ENCODE measurements around the gene ARHGEF7. TPM values are rescaled to one million over a fixed set of nuclear protein-coding genes. Genes with fewer than 3 reads are reported as not detected.

ARHGEF7 gene
- total RNA-seq, 2 donors from 2014 or later, result 49.5 to 53.5 TPM

- DNase-seq, result no peak
- no peak overlapping the region for H3K4me3 Mint-ChIP-seq
- Histone ChIP-seq H3K9ac (ENCODE audit: extremely low read depth, low read length, poor library complexity, severe bottlenecking) (no peak overlapping the region), H3K27me3 (ENCODE audit: control insufficient read depth, insufficient read depth, low read length, poor library complexity, severe bottlenecking) (no peaks in the 10 kb centered on the region), H3K4me3 (ENCODE audit: low read length) (no peak overlapping the region), H3K27ac (ENCODE audit: low read depth, low read length) (no peak overlapping the region), H3K36me3 (ENCODE audit: control insufficient read depth, insufficient read depth, low read length) (peaks cover 32% of the 10 kb centered on the region), H3K9me3 (ENCODE audit: control insufficient read depth, low read length) (peaks cover 13% of the 10 kb centered on the region), H3K4me1 (ENCODE audit: control insufficient read depth, insufficient read depth, low read length) (peaks cover 12% of the 10 kb centered on the region)
- no peak overlapping the region for H3K27ac Mint-ChIP-seq
- TF ChIP-seq CTCF (conservative IDR thresholded peaks at IDR 0.05), result no peak
- peaks cover 17% of the 10 kb centered on the region for H3K4me1 Mint-ChIP-seq
- H3K36me3 Mint-ChIP-seq (ENCODE audit: low read depth), result peaks cover 34% of the 10 kb centered on the region
- no peaks in the 10 kb centered on the region for H3K9me3 Mint-ChIP-seq
- H3K27me3 Mint-ChIP-seq (ENCODE audit: insufficient read depth), result no peaks in the 10 kb centered on the region
- WGBS, 2 experiments (ENCODE audit: insufficient coverage in 1 of 2, insufficient read length in 1 of 2), result 90 to 94% methylated on average over 5 to 6 of the region's 6 CpGs
Observed at GRCh38 chr13:111259058-111259457, 143.9 kb downstream of the ARHGEF7 start.

GRCh38 chr13:111261326-111261725 is 146.2 kb downstream of the ARHGEF7 start:
- H3K4me3 ChIP-seq (ENCODE audit: low read length), result no peak overlapping the region
- peaks cover 36% of the 10 kb centered on the region for H3K4me1 Mint-ChIP-seq
- no peaks in the 10 kb centered on the region for H3K9me3 Mint-ChIP-seq
- peaks cover 26% of the 10 kb centered on the region for H3K36me3 ChIP-seq (ENCODE audit: control insufficient read depth, insufficient read depth, low read length)
- no peaks in the 10 kb centered on the region for H3K27me3 ChIP-seq (ENCODE audit: control insufficient read depth, insufficient read depth, low read length, poor library complexity, severe bottlenecking)
- peaks cover 9% of the 10 kb centered on the region for H3K4me1 ChIP-seq (ENCODE audit: control insufficient read depth, insufficient read depth, low read length)
- H3K4me3 Mint-ChIP-seq, result no peak overlapping the region
- H3K27ac ChIP-seq (ENCODE audit: low read depth, low read length), result no peak overlapping the region
- no peak overlapping the region for H3K27ac Mint-ChIP-seq
- no peak for TF ChIP-seq CTCF (conservative IDR thresholded peaks at IDR 0.05)
- DNase-seq, result no peak
- H3K36me3 Mint-ChIP-seq (ENCODE audit: low read depth), result peaks cover 25% of the 10 kb centered on the region
- H3K27me3 Mint-ChIP-seq (ENCODE audit: insufficient read depth), result no peaks in the 10 kb centered on the region
- no peak overlapping the region for H3K9ac ChIP-seq (ENCODE audit: extremely low read depth, low read length, poor library complexity, severe bottlenecking)
- peaks cover 13% of the 10 kb centered on the region for H3K9me3 ChIP-seq (ENCODE audit: control insufficient read depth, low read length)

- Histone ChIP-seq H3K4me3 (ENCODE audit: low read length) (no peak overlapping the region), H3K27ac (ENCODE audit: low read depth, low read length) (no peak overlapping the region), H3K4me1 (ENCODE audit: control insufficient read depth, insufficient read depth, low read length) (peaks cover 3% of the 10 kb centered on the region), H3K36me3 (ENCODE audit: control insufficient read depth, insufficient read depth, low read length) (peaks cover 25% of the 10 kb centered on the region), H3K9me3 (ENCODE audit: control insufficient read depth, low read length) (peaks cover 13% of the 10 kb centered on the region), H3K27me3 (ENCODE audit: control insufficient read depth, insufficient read depth, low read length, poor library complexity, severe bottlenecking) (no peaks in the 10 kb centered on the region), H3K9ac (ENCODE audit: extremely low read depth, low read length, poor library complexity, severe bottlenecking) (no peak overlapping the region)
- DNase-seq, result no peak
- Mint-ChIP-seq H3K36me3 (ENCODE audit: low read depth) (peaks cover 25% of the 10 kb centered on the region), H3K4me1 (peaks cover 30% of the 10 kb centered on the region), H3K27ac (no peak overlapping the region), H3K9me3 (no peaks in the 10 kb centered on the region), H3K4me3 (no peak overlapping the region), H3K27me3 (ENCODE audit: insufficient read depth) (no peaks in the 10 kb centered on the region)
- WGBS, 2 experiments (ENCODE audit: insufficient coverage in 1 of 2, insufficient read length in 1 of 2), result 95 to 100% methylated on average over 4 of the region's 4 CpGs
- no peak for TF ChIP-seq CTCF (conservative IDR thresholded peaks at IDR 0.05)
Observed at GRCh38 chr13:111262281-111262680, 147.2 kb downstream of the ARHGEF7 start.
